WTC11 (cell line): ENCODE measurements around the gene CADM2. TPM values are rescaled to one million over a fixed set of nuclear protein-coding genes. Genes with fewer than 3 reads are reported as not detected.

ENCODE experiments used
- ATAC-seq: fragments of 200-7000 bp; cut with Tn5 transposase; 2 replicates; pipeline ENCODE4 v1.10.0; 2021; ENCODE audit warnings: mild to moderate bottlenecking, moderate library complexity
- CTCF ChIA-PET: fragments of 300-600 bp; sonication (Branson Sonifier 250); formaldehyde crosslinking; loops from one replicate; lab custom pipeline; 2021; ENCODE audit warnings: antibody characterized with exemption; lab: Charles Lee
- POLR2A ChIA-PET: fragments of 350-600 bp; sonication (Branson Sonifier 250); formaldehyde crosslinking; loops from one replicate; lab custom pipeline; 2021; ENCODE audit warnings: antibody characterized with exemption; lab: Charles Lee
- DNase-seq: peaks from one replicate; pipeline ENCODE4 v3.0.0; 2021; ENCODE audit warnings: low spot score
- H3K27ac Mint-ChIP-seq: 2 replicates; pipeline ENCODE4 v1.8.0; 2021; ENCODE audit warnings: mixed read lengths
- H3K27me3 Mint-ChIP-seq: 2 replicates; pipeline ENCODE4 v1.8.0; 2021; ENCODE audit warnings: low read depth, mild to moderate bottlenecking, moderate library complexity, mixed read lengths
- H3K36me3 Mint-ChIP-seq: 2 replicates; pipeline ENCODE4 v1.8.0; 2021; ENCODE audit warnings: mixed read lengths
- H3K4me1 Mint-ChIP-seq: 2 replicates; pipeline ENCODE4 v1.8.0; 2022; ENCODE audit warnings: mixed read lengths
- H3K4me3 Mint-ChIP-seq: 2 replicates; pipeline ENCODE4 v1.8.0; 2021; ENCODE audit warnings: mild to moderate bottlenecking, moderate library complexity, mixed read lengths
- H3K9me3 Mint-ChIP-seq: 2 replicates; pipeline ENCODE4 v1.8.0; 2021; ENCODE audit warnings: mixed read lengths
- HMGA2 ChIP-seq: fragments of 250-450 bp; sonication (Bioruptor Pico); IDR thresholded peaks from 2 replicates; pipeline ENCODE4 v1.4.0; 2021; ENCODE audit warnings: mild to moderate bottlenecking, moderate library complexity
- JAZF1 ChIP-seq: fragments of 250-450 bp; sonication (Bioruptor Pico); IDR thresholded peaks from 2 replicates; pipeline ENCODE4 v1.9.0; 2021; ENCODE audit warnings: moderate library complexity, mild to moderate bottlenecking, inconsistent platforms
- NR3C1 ChIP-seq: sonication (generic); formaldehyde crosslinking; conservative IDR thresholded peaks from 2 replicates; pipeline ENCODE4 v1.8.1; 2023; ENCODE audit warnings: low read depth, mild to moderate bottlenecking, missing genetic modification reagents
- RORB ChIP-seq: fragments of 250-450 bp; sonication (Bioruptor Pico); IDR thresholded peaks from 2 replicates; pipeline ENCODE4 v1.9.0; 2021; ENCODE audit warnings: mild to moderate bottlenecking
- ZNF121 ChIP-seq: sonication (generic); formaldehyde crosslinking; IDR thresholded peaks from 2 replicates; pipeline ENCODE4 v1.8.0; 2023; ENCODE audit warnings: missing genetic modification reagents
- ZNF416 ChIP-seq: fragments of 250-450 bp; sonication (Bioruptor Pico); IDR thresholded peaks from 2 replicates; pipeline ENCODE4 v1.9.0; 2021; ENCODE audit warnings: mild to moderate bottlenecking, inconsistent platforms
- total RNA-seq: library from RNA; stranded (reverse); gene quantifications from 3 replicates; pipeline ENCODE4 v1.2.3, GENCODE V29; 2021
- TF ChIP-seq, protein P1 (sequence below): sonication (generic); formaldehyde crosslinking; IDR thresholded peaks from 2 replicates; pipeline ENCODE4 v1.8.1; 2022; ENCODE audit warnings: mild to moderate bottlenecking, moderate library complexity, missing genetic modification reagents
- TF ChIP-seq, protein P2 (sequence below): fragments of 250-450 bp; sonication (Bioruptor Pico); IDR thresholded peaks from 2 replicates; pipeline ENCODE4 v2.1.2; 2022; ENCODE audit warnings: mild to moderate bottlenecking, moderate library complexity
- TF ChIP-seq, protein P3 (sequence below): sonication (generic); formaldehyde crosslinking; conservative IDR thresholded peaks from 2 replicates; pipeline ENCODE4 v1.8.1; 2023; ENCODE audit warnings: mild to moderate bottlenecking, low read depth, missing genetic modification reagents, moderate library complexity
- TF ChIP-seq, protein P4 (sequence below): fragments of 250-450 bp; sonication (Bioruptor Pico); IDR thresholded peaks from 2 replicates; pipeline ENCODE4 v1.9.0; 2021; ENCODE audit warnings: mild to moderate bottlenecking

Gene CADM2
- total RNA-seq, 1 experiment from 2014 or later = 18.8 TPM

DNA sequence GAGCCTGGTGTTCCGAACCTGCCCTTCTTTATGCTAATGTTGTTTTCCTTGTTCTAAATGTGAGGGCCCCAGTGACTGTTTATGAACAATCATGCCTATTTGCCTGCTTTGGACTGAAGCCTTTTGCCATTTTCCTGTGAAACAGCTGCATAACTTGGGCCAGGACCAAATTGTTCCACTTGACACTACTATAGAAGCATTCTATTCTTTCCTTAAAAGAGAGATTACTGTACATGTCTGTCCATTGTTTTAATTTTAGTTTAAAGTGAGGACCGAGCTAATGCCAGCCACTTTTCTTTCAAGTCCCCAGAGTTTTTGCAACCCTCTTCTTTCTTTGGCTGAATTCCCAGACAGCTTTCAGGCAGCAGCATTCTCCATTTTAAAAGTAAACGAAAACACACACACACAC is 980.3 kb downstream of the CADM2 start:
- peak; percentile 39; the same call in 1 of the 2 replicates for ATAC-seq
- H3K27ac Mint-ChIP-seq = peak overlapping the region; percentile 39; the same call in 1 of the 2 replicates
- H3K36me3 Mint-ChIP-seq = peaks cover 4% of the 10 kb centered on the region
- no peaks in the 10 kb centered on the region for H3K27me3 Mint-ChIP-seq
- peaks cover 6% of the 10 kb centered on the region; the same call in 1 of the 2 replicates for H3K9me3 Mint-ChIP-seq
- H3K4me3 Mint-ChIP-seq = no peak overlapping the region
- TF ChIP-seq ZNF121 = no peak
- TF ChIP-seq, protein P1, sequence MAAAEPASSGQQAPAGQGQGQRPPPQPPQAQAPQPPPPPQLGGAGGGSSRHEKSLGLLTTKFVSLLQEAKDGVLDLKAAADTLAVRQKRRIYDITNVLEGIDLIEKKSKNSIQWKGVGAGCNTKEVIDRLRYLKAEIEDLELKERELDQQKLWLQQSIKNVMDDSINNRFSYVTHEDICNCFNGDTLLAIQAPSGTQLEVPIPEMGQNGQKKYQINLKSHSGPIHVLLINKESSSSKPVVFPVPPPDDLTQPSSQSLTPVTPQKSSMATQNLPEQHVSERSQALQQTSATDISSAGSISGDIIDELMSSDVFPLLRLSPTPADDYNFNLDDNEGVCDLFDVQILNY = no peak
- no peak for TF ChIP-seq JAZF1 (CRISPR knock-in tag)
- TF ChIP-seq NR3C1 (CRISPR knock-in tag) = no peak
- TF ChIP-seq, protein P2, sequence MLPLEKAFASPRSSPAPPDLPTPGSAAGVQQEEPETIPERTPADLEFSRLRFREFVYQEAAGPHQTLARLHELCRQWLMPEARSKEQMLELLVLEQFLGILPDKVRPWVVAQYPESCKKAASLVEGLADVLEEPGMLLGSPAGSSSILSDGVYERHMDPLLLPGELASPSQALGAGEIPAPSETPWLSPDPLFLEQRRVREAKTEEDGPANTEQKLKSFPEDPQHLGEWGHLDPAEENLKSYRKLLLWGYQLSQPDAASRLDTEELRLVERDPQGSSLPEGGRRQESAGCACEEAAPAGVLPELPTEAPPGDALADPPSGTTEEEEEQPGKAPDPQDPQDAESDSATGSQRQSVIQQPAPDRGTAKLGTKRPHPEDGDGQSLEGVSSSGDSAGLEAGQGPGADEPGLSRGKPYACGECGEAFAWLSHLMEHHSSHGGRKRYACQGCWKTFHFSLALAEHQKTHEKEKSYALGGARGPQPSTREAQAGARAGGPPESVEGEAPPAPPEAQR (CRISPR knock-in tag) = no peak
- no peak for TF ChIP-seq ZNF416
- no peak for TF ChIP-seq RORB (CRISPR knock-in tag)
- TF ChIP-seq, protein P3, sequence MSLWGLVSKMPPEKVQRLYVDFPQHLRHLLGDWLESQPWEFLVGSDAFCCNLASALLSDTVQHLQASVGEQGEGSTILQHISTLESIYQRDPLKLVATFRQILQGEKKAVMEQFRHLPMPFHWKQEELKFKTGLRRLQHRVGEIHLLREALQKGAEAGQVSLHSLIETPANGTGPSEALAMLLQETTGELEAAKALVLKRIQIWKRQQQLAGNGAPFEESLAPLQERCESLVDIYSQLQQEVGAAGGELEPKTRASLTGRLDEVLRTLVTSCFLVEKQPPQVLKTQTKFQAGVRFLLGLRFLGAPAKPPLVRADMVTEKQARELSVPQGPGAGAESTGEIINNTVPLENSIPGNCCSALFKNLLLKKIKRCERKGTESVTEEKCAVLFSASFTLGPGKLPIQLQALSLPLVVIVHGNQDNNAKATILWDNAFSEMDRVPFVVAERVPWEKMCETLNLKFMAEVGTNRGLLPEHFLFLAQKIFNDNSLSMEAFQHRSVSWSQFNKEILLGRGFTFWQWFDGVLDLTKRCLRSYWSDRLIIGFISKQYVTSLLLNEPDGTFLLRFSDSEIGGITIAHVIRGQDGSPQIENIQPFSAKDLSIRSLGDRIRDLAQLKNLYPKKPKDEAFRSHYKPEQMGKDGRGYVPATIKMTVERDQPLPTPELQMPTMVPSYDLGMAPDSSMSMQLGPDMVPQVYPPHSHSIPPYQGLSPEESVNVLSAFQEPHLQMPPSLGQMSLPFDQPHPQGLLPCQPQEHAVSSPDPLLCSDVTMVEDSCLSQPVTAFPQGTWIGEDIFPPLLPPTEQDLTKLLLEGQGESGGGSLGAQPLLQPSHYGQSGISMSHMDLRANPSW (CRISPR knock-in tag) = no peak
- H3K4me1 Mint-ChIP-seq = peaks cover 25% of the 10 kb centered on the region
- POLR2A ChIA-PET = no interaction called here
- CTCF ChIA-PET = no interaction called here
- no peak for DNase-seq

DNA sequence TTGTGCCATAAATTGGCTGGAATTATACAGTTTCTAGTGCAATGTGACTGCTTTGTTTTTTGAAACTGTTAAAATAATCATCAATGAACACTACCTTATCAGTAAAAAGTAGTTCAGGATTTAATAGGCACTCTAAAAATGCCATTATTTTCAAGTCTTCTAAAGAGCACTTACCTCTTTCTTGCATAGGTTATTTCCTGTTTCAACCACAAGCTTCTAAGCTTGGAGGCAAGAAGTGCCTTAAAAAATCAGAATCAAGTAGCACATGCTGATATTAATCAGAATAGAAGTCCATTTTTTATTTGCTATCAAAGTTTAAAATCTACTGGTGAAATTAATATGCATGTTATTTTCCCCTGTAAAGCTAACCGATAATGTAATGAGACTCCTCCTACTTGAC is 991.6 kb downstream of the CADM2 start:
- 0 out of 2 replicates have a peak, but pooled peaks cover 4% of the 10 kb centered on the region for H3K36me3 Mint-ChIP-seq
- DNase-seq = no peak
- no peak overlapping the region for H3K4me3 Mint-ChIP-seq
- H3K4me1 Mint-ChIP-seq = no peaks in the 10 kb centered on the region
- no peaks in the 10 kb centered on the region for H3K27me3 Mint-ChIP-seq
- no peak for ATAC-seq
- POLR2A ChIA-PET = no interaction called here
- H3K27ac Mint-ChIP-seq = no peak overlapping the region
- peaks cover 8% of the 10 kb centered on the region; the same call in 1 of the 2 replicates for H3K9me3 Mint-ChIP-seq
- CTCF ChIA-PET = no interaction called here
- TF ChIP-seq, protein P4, sequence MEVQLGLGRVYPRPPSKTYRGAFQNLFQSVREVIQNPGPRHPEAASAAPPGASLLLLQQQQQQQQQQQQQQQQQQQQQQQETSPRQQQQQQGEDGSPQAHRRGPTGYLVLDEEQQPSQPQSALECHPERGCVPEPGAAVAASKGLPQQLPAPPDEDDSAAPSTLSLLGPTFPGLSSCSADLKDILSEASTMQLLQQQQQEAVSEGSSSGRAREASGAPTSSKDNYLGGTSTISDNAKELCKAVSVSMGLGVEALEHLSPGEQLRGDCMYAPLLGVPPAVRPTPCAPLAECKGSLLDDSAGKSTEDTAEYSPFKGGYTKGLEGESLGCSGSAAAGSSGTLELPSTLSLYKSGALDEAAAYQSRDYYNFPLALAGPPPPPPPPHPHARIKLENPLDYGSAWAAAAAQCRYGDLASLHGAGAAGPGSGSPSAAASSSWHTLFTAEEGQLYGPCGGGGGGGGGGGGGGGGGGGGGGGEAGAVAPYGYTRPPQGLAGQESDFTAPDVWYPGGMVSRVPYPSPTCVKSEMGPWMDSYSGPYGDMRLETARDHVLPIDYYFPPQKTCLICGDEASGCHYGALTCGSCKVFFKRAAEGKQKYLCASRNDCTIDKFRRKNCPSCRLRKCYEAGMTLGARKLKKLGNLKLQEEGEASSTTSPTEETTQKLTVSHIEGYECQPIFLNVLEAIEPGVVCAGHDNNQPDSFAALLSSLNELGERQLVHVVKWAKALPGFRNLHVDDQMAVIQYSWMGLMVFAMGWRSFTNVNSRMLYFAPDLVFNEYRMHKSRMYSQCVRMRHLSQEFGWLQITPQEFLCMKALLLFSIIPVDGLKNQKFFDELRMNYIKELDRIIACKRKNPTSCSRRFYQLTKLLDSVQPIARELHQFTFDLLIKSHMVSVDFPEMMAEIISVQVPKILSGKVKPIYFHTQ (CRISPR knock-in tag) = no peak

DNA sequence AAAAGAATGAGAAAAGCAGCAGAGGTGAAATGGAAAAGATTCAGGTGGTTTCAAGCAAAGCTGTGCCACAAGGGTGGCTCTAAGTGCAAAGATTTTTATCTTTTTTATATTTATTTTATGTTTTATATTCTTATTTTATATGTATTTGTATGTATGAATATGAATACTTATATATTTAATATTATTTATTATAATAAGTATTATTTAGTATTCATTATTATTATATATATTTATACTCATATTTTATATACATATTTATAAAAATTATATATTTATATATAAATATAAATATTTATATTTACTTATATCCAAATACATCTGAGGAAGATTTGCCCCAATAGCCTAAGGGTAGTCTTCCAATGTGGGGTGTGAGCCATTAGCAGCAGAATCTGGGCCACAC is 1002.0 kb downstream of the CADM2 start:
- H3K4me1 Mint-ChIP-seq = no peaks in the 10 kb centered on the region
- DNase-seq = no peak
- CTCF ChIA-PET = no interaction called here
- H3K9me3 Mint-ChIP-seq = peaks cover 11% of the 10 kb centered on the region
- H3K27ac Mint-ChIP-seq = no peak overlapping the region
- ATAC-seq = no peak
- H3K36me3 Mint-ChIP-seq = no peaks in the 10 kb centered on the region
- TF ChIP-seq, protein P1 = no peak
- TF ChIP-seq HMGA2 (CRISPR knock-in tag) = peak; percentile 95
- H3K27me3 Mint-ChIP-seq = no peaks in the 10 kb centered on the region
- POLR2A ChIA-PET = no interaction called here
- no peak overlapping the region for H3K4me3 Mint-ChIP-seq
